ENCODE results near the gene MRGPRX4. TPM values are rescaled to one million over a fixed set of nuclear protein-coding genes. Genes with fewer than 3 reads are reported as not detected.

Gene MRGPRX4
- total RNA-seq (2022; extraction: Qiagen RNA extraction; ENCODE audit: low read depth) = not detected in 5 replicates

GRCh38 chr11:18172666-18173065 is at the start of gene MRGPRX4:
TSS of gene MRGPRX4 (plus strand) at chr11:18172837. CDS start at chr11:18173257, 420 bp downstream.

GRCh38 chr11:18132341-18132740 is 40.3 kb upstream of the MRGPRX4 start, which contains the start of gene MRGPRX3:
TSS of gene MRGPRX3 (plus strand) at chr11:18132571. CDS start at chr11:18137203, 4,632 bp downstream.

Other genes with a start within 250 kb of the MRGPRX4 start
- gene SERGEF, start 159.8 kb upstream of the MRGPRX4 start, total RNA-seq (2022; extraction: Qiagen RNA extraction; ENCODE audit: low read depth) = 15.1 to 19.2 TPM (median 16.7 TPM) in 5 replicates
- 0.04 to 0.23 TPM (median 0.05 TPM) in 4 of 5 replicates, not detected in the other for gene TPH1, start 126.6 kb upstream of the MRGPRX4 start, total RNA-seq (2022; extraction: Qiagen RNA extraction; ENCODE audit: low read depth)
- gene SAAL1, start 66.8 kb upstream of the MRGPRX4 start, total RNA-seq (2022; extraction: Qiagen RNA extraction; ENCODE audit: low read depth) = 34.6 to 42.6 TPM (median 40.5 TPM) in 5 replicates
- gene MRGPRX3, start 40.3 kb upstream of the MRGPRX4 start, total RNA-seq (2022; extraction: Qiagen RNA extraction; ENCODE audit: low read depth) = not detected in 5 replicates
- gene SAA4, start 64.0 kb downstream of the MRGPRX4 start, total RNA-seq (2022; extraction: Qiagen RNA extraction; ENCODE audit: low read depth) = not detected in 5 replicates
- 0.65 TPM in 1 of 5 replicates, not detected in the others for gene SAA2, start 75.8 kb downstream of the MRGPRX4 start, total RNA-seq (2022; extraction: Qiagen RNA extraction; ENCODE audit: low read depth)
- gene SAA1, start 93.4 kb downstream of the MRGPRX4 start, total RNA-seq (2022; extraction: Qiagen RNA extraction; ENCODE audit: low read depth) = 0.58 to 1.2 TPM (median 0.89 TPM) in 5 replicates
- 12.3 to 16.0 TPM (median 13.3 TPM) in 5 replicates for gene HPS5, start 149.3 kb downstream of the MRGPRX4 start, total RNA-seq (2022; extraction: Qiagen RNA extraction; ENCODE audit: low read depth)
- 33.0 to 41.2 TPM (median 34.1 TPM) in 5 replicates for gene GTF2H1, start 149.7 kb downstream of the MRGPRX4 start, total RNA-seq (2022; extraction: Qiagen RNA extraction; ENCODE audit: low read depth)
- gene LDHA, start 221.7 kb downstream of the MRGPRX4 start, total RNA-seq (2022; extraction: Qiagen RNA extraction; ENCODE audit: low read depth) = 2,730 to 4,065 TPM (median 2,807 TPM) in 5 replicates
- 0.13 to 0.21 TPM (median 0.18 TPM) in 3 of 5 replicates, not detected in the others for gene LDHC, start 239.5 kb downstream of the MRGPRX4 start, total RNA-seq (2022; extraction: Qiagen RNA extraction; ENCODE audit: low read depth)

Data from A549 treated with ZK216348 at 1 μM for 4 hours (cell line).